NOMO-1 (cell line): ENCODE measurements around the gene TMEM234.
"Not testable (repeated sequence)": the region's sequence is repeated elsewhere in the genome, so short reads cannot be mapped to it uniquely, and the experiment has no call there.

Source experiments
- DNase-seq, 2 experiments: peaks; one replicate each; lab custom pipeline; 2025; ENCODE audit not compliant: unreplicated experiment in 2 of 2; lab: John Stamatoyannopoulos, UW

TMEM234 gene

DNA sequence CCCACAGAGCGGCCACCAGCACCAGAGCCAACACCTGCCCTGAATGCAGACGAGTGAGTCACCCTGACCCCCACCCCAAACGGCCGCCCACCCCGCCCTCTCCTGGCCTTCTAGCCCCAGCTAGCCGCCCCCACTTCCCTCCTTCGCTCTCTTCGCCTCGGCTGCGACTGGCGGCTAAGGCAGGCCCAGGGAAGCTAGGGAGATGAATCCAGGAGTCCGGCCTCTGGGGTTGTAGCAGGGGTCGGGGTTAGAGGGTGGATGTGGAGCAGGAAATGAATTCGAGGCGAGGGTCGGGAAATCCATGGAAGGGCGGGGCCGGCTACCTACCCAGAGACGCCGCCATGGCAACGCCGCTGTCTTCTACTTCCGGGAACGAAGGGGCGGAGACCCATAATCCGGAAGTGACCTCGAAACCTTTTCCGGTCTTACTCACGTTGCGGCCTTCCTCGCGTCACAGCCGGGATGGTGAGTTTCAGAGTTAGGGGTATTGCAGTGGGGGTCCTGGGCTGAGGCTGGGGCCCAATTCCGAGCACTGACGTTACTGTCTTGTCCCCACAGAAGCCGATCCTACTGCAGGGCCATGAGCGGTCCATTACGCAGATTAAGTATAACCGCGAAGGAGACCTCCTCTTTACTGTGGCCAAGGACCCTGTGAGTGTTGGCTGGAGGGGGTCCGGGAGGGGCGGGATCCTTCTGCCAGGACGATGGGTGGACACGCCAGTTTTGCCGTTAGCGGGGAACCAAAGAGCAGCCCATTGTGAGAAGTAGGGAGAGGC, at the start of gene TMEM234, which contains the start of gene EIF3I:
TMEM234 (minus strand) TSS at position 374 of the 776 bp plus-strand sequence; CDS start at position 343, 31 bp downstream.
EIF3I (plus strand) TSS at position 428 of the 776 bp plus-strand sequence; CDS start at position 463, 35 bp downstream.
- peak; percentile 63 to 84 for DNase-seq

DNA sequence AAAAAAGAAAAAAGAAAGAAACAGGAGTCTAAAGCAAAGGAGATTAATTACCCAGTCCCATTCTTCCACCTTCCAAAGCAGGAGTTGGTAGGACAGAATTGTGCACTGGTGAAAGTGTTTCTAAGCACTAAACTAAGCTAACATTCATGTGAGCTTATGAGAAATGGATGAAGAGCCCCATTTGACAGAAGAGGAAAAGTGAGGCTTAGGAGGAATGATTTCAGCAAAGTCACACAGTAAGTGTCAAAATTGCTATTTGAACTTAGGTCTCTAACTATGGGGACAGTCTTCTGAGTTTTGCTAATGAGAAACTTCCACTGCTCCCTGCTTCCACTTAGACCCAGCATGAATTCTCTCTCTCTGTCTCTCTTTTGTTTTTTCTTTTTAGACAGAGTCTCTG, 47.6 kb upstream of the TMEM234 start:
- no peak for DNase-seq

DNA sequence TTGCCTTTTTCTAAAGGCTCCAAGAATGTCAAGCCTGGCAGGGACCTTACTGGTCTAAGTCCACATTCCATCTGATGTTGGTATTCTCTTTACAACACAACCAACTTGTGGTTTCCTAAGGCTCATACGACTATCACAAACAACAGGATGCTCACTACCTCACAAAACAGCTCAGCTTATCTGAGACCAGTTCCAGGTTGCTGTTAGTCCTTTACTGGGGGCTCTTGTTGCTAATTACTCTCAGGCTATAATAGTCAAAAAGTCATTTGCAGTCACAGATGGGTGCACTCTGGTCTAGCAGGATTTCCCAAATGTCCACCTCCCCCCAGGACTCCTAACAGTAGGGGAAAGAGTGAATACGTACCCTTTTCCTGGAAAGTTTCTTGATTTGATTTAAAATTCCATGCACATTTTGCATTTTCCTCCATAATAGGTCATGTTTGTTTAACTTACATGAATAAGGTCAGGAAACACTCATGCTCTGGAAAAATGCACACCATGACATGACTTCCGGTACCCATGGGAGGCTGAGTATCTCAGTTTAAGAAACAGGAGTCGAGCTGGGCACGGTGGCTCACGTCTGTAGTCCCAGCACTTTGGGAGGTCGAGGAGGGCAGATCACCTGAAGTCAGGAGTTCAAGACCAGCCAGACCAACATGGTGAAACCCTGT, 44.9 kb upstream of the TMEM234 start:
- DNase-seq: no peak

GRCh38 chr1:32265846-32266245, 43.7 kb upstream of the TMEM234 start:
- DNase-seq: no peak

- DNase-seq: no peak
Measured at GRCh38 chr1:32263744-32264143, 41.6 kb upstream of the TMEM234 start.

DNA sequence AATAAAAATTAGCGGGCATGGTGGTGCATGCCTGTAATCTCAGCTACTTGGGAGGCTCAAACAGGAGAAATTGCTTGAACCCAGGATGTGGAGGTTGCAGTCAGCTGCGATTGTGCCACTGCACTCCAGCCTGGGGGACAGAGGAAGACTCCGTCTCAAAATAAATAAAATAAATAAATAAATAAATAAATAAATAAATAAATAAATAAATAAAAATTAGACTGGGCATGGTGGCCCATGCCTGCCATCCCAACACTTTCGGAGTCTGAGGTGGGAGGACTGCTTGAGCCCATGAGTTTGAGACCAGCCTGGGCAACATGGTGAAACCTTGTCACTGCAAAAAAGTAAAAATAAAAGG, 41.1 kb upstream of the TMEM234 start:
- DNase-seq: not testable (repeated sequence)

DNA sequence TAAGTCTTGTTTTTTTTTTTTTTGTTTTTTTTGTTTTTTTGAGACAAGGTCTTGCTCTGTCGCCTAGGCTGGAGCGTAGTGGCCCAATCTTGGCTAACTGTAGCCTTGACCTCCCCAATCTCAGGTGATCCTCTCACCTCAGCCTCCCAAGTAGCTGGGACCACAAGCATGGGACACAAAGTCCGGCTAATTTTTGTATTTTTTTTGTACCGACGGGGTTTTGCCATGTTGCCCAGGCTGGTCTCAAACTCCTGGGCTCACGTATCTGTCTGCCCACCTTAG, 35.0 kb upstream of the TMEM234 start:
- DNase-seq: no peak

- DNase-seq: no peak
Measured at GRCh38 chr1:32256473-32257226, 34.5 kb upstream of the TMEM234 start.

- DNase-seq: no peak
Measured at GRCh38 chr1:32255072-32256071, 33.2 kb upstream of the TMEM234 start.

GRCh38 chr1:32250893-32251716, 29.0 kb upstream of the TMEM234 start, which contains the start of gene LCK:
LCK (plus strand) TSS chr1:32251265; CDS start chr1:32274330, 23,065 bp downstream.
- DNase-seq: no peak

GRCh38 chr1:32249831-32250525, 27.8 kb upstream of the TMEM234 start:
- DNase-seq: peak; percentile 17 to 33

DNA sequence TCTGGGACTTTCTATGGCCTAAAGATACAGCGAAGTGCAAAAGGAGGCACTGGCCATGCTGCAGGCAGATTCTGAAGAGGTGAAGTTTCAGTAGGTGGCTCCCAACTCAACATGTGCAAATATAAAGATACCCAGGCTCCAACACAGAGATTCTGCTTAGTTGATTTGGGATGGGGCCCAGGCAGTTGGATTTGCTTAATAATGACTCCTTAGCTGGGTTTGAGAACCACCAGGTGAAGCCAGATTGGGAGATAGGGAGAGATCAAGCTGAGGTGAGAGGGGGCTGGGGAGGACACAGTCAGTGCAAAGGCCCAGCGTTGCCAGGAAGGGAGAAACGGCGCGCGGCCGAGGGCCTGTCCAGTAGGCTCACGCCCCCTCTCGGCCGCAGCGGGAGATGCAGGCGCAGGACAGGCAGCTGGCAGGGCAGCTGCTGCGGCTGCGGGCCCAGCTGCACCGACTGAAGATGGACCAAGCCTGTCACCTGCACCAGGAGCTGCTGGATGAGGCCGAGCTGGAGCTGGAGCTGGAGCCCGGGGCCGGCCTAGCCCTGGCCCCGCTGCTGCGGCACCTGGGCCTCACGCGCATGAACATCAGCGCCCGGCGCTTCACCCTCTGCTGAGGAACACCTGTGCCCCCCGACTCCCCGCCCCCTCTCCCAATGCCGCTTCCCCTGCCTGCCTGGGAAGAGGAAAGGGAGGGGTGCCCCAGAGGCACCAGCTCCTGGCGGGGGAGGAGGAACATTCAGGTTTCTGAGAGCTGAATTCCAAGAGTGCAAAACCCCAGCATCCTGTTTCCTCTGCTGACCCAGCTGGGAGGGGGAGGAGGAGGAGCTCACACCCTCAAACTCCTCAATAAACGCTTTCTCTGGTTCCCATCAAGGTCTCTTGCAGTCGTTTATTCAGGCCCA, 26.1 kb upstream of the TMEM234 start:
- peak; percentile 22 to 46 for DNase-seq

DNA sequence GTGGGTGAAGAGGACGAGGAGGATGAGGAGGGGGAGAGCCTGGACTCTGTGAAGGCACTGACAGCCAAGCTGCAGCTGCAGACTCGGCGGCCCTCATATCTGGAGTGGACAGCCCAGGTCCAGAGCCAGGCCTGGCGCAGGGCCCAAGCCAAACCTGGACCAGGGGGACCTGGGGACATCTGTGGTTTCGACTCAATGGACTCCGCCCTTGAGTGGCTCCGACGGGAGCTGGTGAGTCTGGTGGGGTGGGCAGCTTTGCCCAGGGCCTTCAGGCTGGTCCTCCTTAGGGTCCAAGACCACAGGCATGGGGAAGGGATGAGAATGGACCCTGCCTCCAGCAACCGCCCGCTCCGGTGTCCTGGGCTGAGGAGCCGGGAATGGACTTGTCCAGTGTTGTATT, 25.3 kb upstream of the TMEM234 start:
- DNase-seq: no peak

- no peak for DNase-seq
Measured at GRCh38 chr1:32246888-32247273, 24.7 kb upstream of the TMEM234 start, which contains the start of gene FAM167B. FAM167B (plus strand) TSS chr1:32247222; CDS start chr1:32247422, 200 bp downstream.

DNA sequence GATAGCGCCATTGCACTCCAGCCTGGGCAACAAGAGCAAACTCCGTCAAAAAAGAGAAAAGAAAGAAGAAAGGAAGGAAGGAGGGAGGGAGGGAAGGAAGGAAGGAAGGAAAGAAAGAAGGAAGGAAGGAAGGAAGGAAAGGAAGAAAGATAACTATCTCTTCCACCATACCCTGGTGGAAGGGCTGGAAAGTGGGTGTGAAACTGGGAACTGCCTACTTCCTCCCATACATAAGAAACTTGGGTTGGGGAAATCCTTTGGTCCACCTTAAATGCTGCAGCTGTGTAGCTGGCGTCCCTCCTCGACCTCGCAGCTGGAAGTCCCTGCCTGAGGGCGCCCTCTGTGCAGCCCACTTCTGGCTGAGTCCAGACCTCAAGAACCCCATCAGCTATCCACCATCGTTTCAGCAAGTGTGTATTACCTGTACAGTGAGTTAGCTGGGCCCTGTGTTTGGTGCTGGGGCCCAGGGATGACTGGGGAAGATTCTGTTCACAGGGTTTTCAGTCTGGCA, 20.2 kb upstream of the TMEM234 start:
- peak; percentile 19 to 49 for DNase-seq

DNA sequence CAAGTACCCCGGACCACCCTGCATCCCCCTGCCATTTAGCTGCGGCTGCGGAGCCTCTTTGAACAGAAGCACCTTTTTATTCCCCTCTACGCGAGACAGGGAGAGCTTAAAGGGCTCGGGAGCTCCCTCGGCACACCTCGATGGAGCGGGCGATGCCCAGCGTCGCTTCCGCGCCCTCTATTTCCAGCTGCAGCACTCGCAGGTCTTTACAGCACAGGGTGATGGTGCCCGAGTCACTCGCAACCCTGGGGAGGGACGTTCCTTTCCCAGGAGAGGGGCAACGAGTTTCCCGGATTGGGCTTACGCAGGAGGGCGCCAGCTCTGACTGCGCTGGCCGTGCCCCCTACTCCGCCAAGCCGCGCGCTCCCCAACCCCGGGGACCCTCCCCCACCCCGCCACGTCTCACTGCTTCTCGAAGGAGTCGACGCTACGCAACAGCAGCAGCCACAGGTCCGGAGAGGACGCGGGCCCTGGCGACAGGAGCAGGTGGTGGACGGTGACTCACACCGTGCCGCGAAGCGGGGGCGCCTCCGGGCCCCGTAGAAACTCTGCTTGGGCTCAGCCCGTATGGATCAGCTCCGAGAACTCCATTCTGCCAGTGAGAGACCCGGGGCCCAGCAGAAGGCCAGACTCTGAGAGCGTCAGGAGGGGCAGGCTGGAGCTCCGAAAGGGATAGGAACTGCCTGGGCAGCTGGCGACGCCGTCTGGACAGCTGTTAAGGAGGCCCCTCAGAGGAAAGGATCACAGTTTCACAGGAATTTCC, 19.0 kb upstream of the TMEM234 start:
- DNase-seq: peak; percentile 11 to 12
